A549 treated with AZD9567 at 1 μM for 4 hours (cell line): ENCODE results near the gene NLGN1. TPM values are rescaled to one million over a fixed set of nuclear protein-coding genes. Genes with fewer than 3 reads are reported as not detected.

ENCODE experiments used
- total RNA-seq: library from RNA; stranded (reverse); fragments of 200-300 nt; extraction: Qiagen RNA extraction; gene quantifications from 5 replicates; pipeline ENCODE4 v1.2.3, GENCODE V29; 2022; ENCODE audit not compliant: insufficient read depth

The NLGN1 gene
- not detected in 5 replicates for total RNA-seq

DNA sequence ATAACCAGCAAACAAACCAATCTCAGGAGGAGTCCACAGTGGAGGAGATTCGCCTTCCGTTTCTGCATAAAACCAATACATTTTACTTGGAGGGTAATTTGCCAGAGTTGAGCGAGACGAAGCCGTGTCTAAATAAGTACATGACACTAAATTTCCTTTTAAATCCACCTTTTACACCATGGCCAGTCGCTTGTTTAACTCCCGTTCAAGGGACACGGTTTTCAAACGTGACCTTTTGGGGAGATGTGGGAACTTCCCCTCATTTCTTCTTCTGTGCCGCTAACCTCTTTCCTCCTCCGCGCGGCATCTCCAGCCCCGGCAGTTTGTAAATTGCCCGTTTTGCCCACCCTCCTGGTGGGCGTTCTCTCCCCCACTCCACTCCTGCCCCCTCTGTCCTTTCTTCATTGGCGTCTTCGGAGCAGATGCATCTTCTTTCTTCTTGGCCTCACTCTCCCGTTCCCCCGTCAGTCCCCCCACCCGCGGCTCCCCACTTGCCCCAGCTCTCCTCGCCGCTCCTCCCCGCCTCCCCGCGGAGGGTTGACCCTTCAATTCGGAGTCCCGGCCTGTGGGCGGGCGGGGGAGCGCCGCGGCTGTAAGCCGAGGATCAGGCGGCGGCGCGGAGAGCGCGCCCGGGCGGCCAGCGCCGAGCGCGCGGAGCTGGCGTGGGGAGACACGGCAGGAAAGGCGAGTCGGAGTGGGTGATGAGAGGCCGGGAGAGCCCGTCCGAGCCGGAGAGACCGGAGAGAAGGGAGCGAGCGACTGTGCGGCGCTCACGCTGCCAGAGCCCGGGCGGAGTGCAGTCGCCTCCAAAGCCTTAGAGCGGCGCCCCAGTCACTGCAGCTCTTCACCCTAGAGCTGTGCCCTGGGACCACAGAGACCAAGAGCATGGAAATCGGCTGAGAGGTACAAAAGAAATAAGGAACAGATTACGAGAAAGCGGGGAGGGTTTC lies at the start of gene NLGN1:
Gene NLGN1, plus strand, starts transcription at position 584 of the 950 bp plus-strand sequence.

